HepG2 (cell line): ENCODE results near the gene PRSS33.

Experiments used
- CHD2 ChIP-seq: IDR thresholded peaks from 2 replicates; pipeline ENCODE4 v1.6.1; 2011; ENCODE audit warnings: low read depth, low read length, improper control_type of control experiment
- MAX ChIP-seq: IDR thresholded peaks from 2 replicates; pipeline ENCODE4 v1.6.1; 2012; ENCODE audit warnings: inconsistent platforms
- NCOA2 ChIP-seq: sonication (generic); formaldehyde crosslinking; IDR thresholded peaks from 2 replicates; pipeline ENCODE4 v1.8.0; 2022; ENCODE audit warnings: inconsistent platforms
- ZNF616 ChIP-seq: sonication (generic); formaldehyde crosslinking; IDR thresholded peaks from 2 replicates; pipeline ENCODE4 v1.5.0; 2020; ENCODE audit warnings: low read depth, mild to moderate bottlenecking, missing genetic modification reagents
- TF ChIP-seq, protein P1 (sequence below): sonication (generic); formaldehyde crosslinking; IDR thresholded peaks from 2 replicates; pipeline ENCODE4 v1.5.0; 2020; ENCODE audit warnings: mild to moderate bottlenecking, missing genetic modification reagents, moderate library complexity

DNA sequence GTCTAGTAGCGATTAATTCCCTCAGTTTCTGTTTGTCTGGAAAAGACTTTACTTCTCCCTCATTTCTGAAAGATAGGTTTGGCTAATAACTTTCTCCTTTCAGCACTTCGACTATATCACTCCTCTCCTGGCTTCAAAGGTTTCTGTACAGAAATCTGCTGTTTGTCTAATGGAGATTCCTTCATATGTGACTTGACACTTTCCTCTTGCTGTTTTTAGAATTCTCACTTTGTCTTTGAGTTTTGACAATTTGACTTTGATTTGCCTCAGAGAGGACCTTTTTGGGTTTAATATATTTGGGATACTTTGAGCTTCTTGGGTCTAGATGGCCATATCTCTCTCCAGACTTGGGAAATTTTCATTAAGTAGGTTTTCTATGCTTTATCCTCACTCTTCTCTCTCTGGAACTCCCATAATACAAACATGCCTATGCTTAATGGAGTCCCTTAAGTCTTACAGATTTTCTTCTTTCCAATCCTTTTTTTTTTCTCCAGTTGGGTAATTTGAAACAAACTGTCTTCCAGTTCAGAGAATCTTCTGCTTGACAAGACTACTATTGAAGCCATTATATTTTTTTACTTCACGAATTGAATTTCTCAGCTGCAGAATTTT is 21.9 kb upstream of the PRSS33 start:
- TF ChIP-seq MAX: no peak
- no peak for TF ChIP-seq NCOA2 (CRISPR knock-in tag)
- TF ChIP-seq, protein P1, sequence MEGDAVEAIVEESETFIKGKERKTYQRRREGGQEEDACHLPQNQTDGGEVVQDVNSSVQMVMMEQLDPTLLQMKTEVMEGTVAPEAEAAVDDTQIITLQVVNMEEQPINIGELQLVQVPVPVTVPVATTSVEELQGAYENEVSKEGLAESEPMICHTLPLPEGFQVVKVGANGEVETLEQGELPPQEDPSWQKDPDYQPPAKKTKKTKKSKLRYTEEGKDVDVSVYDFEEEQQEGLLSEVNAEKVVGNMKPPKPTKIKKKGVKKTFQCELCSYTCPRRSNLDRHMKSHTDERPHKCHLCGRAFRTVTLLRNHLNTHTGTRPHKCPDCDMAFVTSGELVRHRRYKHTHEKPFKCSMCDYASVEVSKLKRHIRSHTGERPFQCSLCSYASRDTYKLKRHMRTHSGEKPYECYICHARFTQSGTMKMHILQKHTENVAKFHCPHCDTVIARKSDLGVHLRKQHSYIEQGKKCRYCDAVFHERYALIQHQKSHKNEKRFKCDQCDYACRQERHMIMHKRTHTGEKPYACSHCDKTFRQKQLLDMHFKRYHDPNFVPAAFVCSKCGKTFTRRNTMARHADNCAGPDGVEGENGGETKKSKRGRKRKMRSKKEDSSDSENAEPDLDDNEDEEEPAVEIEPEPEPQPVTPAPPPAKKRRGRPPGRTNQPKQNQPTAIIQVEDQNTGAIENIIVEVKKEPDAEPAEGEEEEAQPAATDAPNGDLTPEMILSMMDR: no peak
- no peak for TF ChIP-seq ZNF616 (CRISPR knock-in tag)
- TF ChIP-seq CHD2: no peak
